Activated CD4-positive, alpha-beta T cell treated with anti-CD3 and anti-CD28 coated beads, Interleukin-2, Interleukin-6, amounts not matched to agents 100 ng/mL and 50 ng/mL, durations not matched to agents 16 hours and 8 hours (primary cell): ENCODE results near the gene TRAF5.
A peak's percentile ranks its signal among the peaks of the same experiment; 100 is the strongest.

Experiments
- DNase-seq: peaks from one replicate; pipeline ENCODE4 v3.0.0-alpha.2; 2020

The TRAF5 gene

GRCh38 chr1:211328084-211328694 is 1.6 kb downstream of the TRAF5 start:
- no peak for DNase-seq

DNA sequence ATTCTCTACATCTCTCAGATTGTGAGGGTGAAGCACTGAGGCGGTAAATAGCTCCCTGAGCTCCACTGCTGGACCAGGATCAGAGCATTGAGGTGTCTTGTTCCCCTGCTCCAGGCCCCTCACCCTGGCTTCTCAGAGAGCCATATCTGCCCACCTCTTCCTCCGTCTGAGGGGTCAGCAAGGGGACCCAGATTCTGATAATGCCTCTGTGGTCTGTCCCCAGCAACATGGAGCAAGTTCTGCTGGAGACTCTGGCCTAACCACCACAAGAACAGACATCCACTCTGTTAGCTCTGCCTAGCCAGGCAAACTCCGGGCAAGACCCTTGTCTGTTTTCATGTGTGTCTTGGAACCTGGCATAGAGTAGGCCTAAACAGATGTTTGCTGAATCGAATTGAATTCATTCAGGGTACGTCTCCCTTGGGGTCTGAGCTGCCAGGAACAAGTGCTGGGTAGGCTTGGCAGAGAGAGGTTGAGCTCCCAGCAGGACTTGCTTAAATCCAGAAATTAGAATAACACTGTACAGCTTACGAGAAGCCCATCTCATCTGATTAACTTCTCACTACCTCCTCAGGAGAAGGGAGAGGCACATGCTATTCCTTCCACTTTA is 2.3 kb downstream of the TRAF5 start:
- DNase-seq = no peak

- no peak for DNase-seq
Observed at GRCh38 chr1:211329764-211330201, 3.1 kb downstream of the TRAF5 start.

GRCh38 chr1:211330282-211330936 is 3.8 kb downstream of the TRAF5 start:
- no peak for DNase-seq

DNA sequence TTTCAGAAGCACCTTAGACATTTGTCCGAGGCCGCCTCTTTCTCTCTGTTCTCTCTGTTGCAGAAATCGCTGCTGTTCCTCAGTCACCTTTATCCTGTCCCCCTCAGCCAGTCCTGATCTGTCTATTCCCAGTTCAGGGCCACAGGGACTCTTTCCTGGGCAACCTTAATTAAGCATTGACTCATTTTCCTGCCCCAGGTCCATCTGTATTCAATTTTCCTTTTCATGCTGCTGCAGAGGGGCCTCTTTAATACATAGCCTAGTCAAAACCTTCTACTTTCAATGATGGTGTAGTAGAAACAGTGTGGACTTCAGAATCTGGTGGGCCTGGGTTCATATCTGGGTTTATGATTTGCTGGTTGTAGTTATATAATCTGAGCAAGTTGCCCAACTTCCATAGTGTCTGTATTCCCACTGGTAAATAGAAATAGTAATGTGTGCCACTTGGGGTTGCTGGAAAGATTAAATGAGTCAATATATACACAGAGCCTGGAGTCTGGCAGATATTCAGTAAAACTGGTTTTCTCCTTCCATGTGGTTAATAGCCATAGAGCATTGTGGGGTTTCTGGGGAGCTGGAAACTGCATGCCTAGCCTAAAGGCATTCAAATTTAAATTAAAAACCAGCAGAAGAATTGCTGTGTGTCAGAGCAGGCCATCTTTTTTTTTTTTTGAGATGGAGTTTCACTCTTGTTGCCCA is 4.5 kb downstream of the TRAF5 start:
- DNase-seq = no peak

DNA sequence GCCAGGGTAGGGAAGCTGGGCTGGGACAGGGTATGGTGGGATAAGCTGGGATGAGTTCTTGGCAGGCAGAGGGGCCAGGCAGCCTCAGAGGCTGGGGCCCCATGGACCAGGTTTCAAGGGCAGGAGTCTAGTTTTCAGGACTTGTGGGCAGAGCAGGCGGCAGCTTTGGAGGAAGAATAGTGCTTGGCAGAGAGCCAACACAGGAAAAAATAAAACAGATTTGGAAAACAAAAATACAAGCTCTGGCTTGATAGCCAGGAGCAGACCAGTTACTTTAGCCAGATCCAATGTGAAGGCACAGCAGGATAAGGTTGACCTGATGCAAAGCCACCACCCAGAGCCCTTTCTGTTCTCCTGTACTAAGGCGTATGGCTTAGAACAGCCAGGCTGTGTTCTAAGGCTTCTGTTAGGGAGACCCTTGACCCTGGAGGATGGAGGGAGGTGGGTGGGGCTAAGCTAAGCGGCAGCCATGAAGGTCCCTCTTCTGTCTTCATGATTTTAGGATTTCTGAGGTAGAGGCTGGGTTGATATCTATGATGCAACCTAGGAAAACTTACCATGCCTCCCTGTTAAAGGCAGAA is 5.5 kb downstream of the TRAF5 start:
- DNase-seq = no peak

DNA sequence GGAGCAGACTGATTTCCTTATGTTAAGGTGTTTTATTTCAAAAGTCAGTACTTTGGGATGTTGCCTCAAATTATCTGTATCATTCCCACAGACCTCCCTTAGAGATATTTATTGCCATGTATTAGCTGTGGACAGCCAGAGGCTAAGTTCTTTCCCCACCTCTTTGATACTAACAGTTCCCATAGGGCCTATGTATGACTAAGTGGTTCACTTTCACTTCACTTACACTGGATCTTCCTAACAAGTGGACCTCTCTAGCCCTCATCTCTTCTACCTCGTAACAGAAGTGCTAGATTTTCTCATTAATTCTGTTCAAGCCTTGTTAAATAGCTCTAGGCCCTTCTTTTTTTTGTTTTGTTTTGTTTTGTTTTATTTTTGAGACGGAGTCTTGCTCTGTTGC is 6.2 kb downstream of the TRAF5 start:
- no peak for DNase-seq

GRCh38 chr1:211333906-211334305 is 7.3 kb downstream of the TRAF5 start:
- DNase-seq = no peak

GRCh38 chr1:211334986-211335385 is 8.4 kb downstream of the TRAF5 start:
- peak; percentile 38 for DNase-seq

GRCh38 chr1:211335522-211336157 is 9.0 kb downstream of the TRAF5 start:
- peak; percentile 27 for DNase-seq

GRCh38 chr1:211336161-211336560 is 9.5 kb downstream of the TRAF5 start:
- DNase-seq = no peak

DNA sequence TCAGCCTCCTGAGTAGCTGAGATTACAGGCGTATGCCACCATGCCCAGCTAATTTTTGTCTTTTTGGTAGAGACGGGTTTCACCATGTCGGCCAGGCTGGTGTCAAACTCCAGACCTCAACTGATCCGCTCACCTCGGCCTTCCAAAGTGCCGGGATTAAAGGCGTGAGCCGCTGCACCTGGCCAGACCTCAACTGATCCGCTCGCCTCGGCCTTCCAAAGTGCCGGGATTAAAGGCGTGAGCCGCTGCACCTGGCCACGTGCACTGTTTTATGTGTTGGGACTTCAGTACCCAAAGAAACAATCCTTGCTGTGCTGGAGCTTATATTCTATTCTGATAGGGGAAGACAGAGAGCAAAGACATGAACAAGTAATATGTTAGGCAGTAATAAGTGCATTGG is 10.1 kb downstream of the TRAF5 start:
- DNase-seq = no peak

- no peak for DNase-seq
Observed at GRCh38 chr1:211337430-211338223, 11.0 kb downstream of the TRAF5 start.

DNA sequence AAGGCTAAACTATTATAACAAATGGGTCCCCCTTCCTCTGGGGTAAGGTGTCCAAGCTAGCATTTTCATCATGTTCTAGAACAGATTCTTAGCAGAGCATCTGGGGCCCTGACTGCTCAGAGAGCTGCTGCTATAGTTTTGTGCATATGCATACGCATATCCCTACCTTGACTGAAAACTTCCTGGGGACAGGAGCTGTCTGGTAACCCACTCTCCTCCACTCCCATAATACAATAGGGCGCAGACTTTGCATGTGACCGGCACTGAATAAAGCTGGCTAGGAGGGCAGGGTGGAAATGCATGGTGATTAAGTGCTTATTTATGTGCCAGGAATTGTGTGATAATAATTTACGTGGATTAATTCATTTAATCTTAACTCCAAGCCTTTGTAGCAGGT is 11.6 kb downstream of the TRAF5 start:
- DNase-seq = no peak

GRCh38 chr1:211339631-211340041 is 13.0 kb downstream of the TRAF5 start:
- DNase-seq = no peak

DNA sequence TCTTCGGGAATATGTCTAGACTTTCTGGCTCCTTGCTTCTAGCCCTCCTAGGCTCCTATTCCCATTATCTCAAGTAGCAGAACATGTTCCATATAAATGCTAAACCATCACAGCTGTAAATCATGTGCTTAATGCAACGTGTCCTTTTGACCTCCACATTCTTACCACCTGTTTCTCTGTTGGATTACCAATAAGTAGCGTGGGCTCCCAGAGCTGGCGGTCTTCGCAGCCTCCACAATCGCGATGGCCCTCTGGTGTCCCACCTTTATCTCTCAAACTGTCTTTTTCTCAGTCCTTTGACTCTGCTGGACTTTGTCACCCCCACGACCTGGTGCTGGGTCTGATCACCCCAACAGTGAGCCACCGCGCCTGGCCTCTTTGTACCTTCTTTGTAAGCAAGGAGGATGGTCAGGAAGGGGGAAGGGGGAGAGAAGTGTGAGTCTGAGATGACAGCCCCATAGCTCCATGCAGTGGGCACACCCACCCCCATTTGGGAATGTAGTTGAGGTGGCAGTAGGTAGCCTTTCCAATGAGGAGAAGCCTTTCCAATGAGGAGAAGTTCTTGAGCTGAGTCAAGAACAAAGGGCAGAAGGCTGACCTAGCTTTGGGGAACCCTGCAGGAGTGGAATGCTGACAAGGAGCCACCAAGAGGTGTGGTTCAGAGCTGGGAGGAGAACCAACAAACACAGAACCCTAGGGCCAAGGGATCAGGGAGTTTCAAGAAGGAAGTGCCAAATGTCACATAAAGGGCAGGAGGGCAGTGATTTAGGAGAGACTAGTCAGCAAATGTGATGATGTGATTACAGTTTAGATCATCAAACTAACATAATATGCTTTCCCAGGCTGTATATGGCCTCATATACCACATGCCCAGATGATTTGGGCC is 14.2 kb downstream of the TRAF5 start:
- no peak for DNase-seq

DNA sequence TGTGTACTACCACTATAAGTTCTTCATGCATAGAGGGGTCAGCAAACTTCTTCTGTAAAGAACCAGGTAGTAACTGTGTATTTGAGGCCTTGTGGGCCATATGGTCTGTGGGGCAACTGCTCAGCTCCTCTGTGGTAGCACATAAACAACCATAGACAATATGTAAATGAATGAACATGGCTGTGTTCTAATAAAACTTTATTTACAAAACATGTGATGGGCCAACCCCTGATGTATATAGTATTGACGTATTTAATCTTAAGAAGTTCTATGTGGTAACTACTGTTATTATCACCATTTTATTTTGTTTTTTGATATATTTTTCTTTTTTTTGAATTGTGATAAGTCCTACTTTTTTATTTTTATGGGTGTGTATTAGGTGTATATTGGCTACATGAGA is 15.4 kb downstream of the TRAF5 start:
- DNase-seq = no peak

DNA sequence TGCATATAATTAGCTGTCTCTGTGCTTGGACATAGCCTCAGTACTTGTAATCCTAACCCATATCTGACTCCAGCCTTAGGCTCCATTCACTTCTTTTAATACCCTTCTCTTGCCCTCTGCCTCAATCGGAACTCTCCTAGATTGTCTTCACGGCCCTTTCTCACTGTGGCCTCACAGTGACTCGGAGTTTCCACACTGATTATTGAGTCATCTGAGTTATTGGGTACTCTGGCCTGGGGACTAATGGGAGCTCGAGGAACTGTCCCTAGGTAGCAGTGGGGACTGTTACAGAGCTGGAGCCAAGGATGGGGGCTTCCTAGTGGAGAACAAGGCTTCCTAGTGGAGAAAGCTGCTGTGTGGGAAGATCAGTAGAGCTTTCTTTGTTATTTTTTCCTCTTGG is 17.0 kb downstream of the TRAF5 start:
- DNase-seq = no peak

- DNase-seq = no peak
Observed at GRCh38 chr1:211344152-211344618, 17.6 kb downstream of the TRAF5 start.

DNA sequence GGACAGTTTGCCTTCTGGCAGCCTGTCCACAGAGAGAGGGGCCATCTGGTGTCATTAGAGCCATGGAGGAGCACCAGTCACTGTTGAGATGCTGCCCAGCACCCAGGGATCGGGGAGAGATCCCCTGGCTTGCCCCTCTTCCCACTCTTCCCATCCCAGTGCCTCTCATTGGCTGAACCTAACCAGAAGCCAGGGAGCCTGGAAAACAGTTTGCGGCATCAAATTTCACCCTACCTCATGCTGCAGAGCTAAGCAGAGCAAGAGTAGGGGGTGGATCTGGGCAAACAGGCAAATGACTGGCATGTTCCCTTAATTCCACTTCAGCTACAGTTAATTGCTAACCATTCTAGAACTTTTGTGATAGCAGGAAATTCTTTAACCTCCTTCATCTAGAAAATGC is 19.1 kb downstream of the TRAF5 start:
- DNase-seq = no peak
